Testis (tissue), 3 donors: ENCODE measurements around the gene VWA8. TPM values are rescaled to one million over a fixed set of nuclear protein-coding genes. Genes with fewer than 3 reads are reported as not detected.

Experiments used
- DNase-seq: peaks from one replicate; pipeline ENCODE4 v3.0.0-alpha.2; 2019
- H3K27ac ChIP-seq, 2 donors: fragments of 200-600 bp; sonication (generic); one replicate each; pipeline ENCODE4 v1.5.1; 2019
- H3K27me3 ChIP-seq: fragments of 200-600 bp; sonication (generic); one replicate; pipeline ENCODE4 v1.5.1; 2019
- H3K36me3 ChIP-seq: fragments of 200-600 bp; sonication (generic); one replicate; pipeline ENCODE4 v1.5.1; 2017; ENCODE audit warnings: low read depth; ENCODE audit errors: missing control alignments
- H3K4me1 ChIP-seq: fragments of 200-600 bp; sonication (generic); one replicate; pipeline ENCODE4 v1.5.1; 2019
- H3K4me3 ChIP-seq, 2 donors: fragments of 200-600 bp; sonication (generic); one replicate each; pipeline ENCODE4 v1.5.1; 2017 to 2019
- H3K9me3 ChIP-seq: fragments of 200-600 bp; sonication (generic); one replicate; pipeline ENCODE4 v1.5.1; 2017
- POLR2A ChIP-seq: fragments of 450-650 bp; IDR thresholded peaks from one replicate; pipeline ENCODE4 v1.6.1; 2017; ENCODE audit warnings: antibody characterized with exemption, mild to moderate bottlenecking, moderate library complexity
- WGBS, 2 donors: methylation state at CpG; one replicate each; pipeline ENCODE4 v1.1.5; 2018; 5-methylcytosine and 5-hydroxymethylcytosine counted together
- intact Hi-C: fragments of 100-400 bp; cut with DNase I; formaldehyde crosslinking; loops from one replicate; pipeline ENCODE4 v1.15.1; 2023; ENCODE audit warnings: low total_unique reads
- polyA plus RNA-seq: library from polyadenylated mRNA; stranded (reverse); fragments of 350-450 nt; fragmentation: Illumina TruSeq; extraction: RNeasy Lipid Tissue Mini Kit (QIAGEN cat#74804); gene quantifications from one replicate; pipeline ENCODE4 v1.2.3, GENCODE V29; 2014; ENCODE audit warnings: low read depth, low replicate concordance; ENCODE audit not compliant: insufficient read depth
- total RNA-seq, 2 donors: library from RNA; depleted of rRNA; stranded (reverse); fragments of >200 nt; gene quantifications; one replicate each; pipeline ENCODE4 v1.2.3, GENCODE V29; 2016
- TF ChIP-seq, protein P1 (sequence below), 3 experiments: fragments of 450-650 bp in 2 of 3; fragments of 200-600 bp in 1 of 3; sonication (generic) in 1 of 3; IDR thresholded peaks; one replicate each; pipeline ENCODE4 v1.5.1; 2016 to 2019; ENCODE audit warnings: antibody characterized with exemption in 3 of 3, mild to moderate bottlenecking in 2 of 3, moderate library complexity in 1 of 3

The VWA8 gene
- total and polyA plus RNA-seq, 3 donors from 2014 or later = 6.9 to 27.1 (median 15.2) TPM

DNA sequence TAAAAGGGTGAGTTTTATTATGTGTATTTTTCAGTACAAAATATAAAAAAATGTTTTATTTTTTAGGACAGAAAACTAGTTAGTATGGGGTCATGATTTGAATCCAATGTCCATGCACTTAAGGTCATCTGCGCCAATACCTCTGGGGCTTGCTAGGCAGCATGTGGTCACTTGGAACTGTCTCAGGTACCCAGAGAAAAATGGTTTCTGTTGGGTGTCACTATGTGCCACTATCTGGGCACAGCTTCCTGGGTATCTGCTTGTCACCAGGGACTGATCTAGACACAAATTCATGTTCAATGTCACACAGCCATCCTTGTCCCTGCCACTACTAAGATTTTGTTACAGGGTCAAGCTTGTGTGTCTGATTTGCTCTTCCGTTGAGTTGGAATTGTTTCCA lies 403.2 kb downstream of the VWA8 start:
- intact Hi-C loops = no loop called here
- no peak for TF ChIP-seq POLR2A
- TF ChIP-seq, protein P1, sequence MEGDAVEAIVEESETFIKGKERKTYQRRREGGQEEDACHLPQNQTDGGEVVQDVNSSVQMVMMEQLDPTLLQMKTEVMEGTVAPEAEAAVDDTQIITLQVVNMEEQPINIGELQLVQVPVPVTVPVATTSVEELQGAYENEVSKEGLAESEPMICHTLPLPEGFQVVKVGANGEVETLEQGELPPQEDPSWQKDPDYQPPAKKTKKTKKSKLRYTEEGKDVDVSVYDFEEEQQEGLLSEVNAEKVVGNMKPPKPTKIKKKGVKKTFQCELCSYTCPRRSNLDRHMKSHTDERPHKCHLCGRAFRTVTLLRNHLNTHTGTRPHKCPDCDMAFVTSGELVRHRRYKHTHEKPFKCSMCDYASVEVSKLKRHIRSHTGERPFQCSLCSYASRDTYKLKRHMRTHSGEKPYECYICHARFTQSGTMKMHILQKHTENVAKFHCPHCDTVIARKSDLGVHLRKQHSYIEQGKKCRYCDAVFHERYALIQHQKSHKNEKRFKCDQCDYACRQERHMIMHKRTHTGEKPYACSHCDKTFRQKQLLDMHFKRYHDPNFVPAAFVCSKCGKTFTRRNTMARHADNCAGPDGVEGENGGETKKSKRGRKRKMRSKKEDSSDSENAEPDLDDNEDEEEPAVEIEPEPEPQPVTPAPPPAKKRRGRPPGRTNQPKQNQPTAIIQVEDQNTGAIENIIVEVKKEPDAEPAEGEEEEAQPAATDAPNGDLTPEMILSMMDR (IDR thresholded peaks at IDR 0.05) = no peak
- H3K4me3 ChIP-seq = no peak overlapping the region
- H3K4me1 ChIP-seq = peaks cover 12% of the 10 kb centered on the region
- H3K9me3 ChIP-seq = no peaks in the 10 kb centered on the region
- H3K36me3 ChIP-seq = no peaks in the 10 kb centered on the region
- no peak for DNase-seq
- no peaks in the 10 kb centered on the region for H3K27me3 ChIP-seq
- H3K27ac ChIP-seq = no peak overlapping the region
- 98 to 99% methylated on average over 2 of the region's 2 CpGs for WGBS, 2 donors

DNA sequence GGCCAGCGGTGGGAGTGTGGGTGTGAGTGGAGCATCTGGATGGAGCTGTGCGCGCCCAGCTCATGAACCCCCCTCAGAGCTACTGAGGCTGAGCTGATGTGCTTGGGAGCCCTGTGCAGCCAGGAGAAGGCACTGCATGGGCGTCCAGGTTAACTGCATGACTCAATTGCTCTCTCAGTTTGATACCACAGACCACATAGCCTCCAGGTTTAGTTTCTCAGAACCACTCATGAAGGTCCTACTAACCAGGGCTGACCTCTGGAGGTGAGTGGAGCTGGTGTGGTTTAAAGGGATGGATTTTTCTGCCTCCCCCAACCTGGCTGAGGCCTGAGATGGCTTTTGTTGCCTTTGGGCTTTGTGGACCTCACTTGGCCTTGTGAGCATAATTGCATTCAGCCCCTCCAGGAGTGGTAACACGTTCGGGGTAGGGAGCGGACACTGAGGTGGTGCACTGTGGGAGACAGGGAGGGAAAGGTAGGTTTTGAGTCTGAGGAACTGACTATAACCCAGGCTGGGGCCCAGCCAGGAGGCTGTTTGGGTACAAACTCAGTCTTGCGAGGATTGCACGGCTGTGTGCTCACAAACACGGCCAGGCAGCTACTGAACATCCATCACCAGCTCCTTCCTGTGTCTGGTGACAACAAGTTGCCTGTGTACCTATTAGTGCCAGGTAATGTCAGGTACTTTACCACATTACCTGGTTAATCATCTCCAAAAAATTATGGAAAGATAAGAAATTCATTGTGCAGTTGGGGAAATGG lies 406.1 kb downstream of the VWA8 start:
- no peaks in the 10 kb centered on the region for H3K36me3 ChIP-seq
- 96 to 97% methylated on average over 10 of the region's 10 CpGs for WGBS, 2 donors
- intact Hi-C loops = no loop called here
- no peaks in the 10 kb centered on the region for H3K27me3 ChIP-seq
- no peaks in the 10 kb centered on the region for H3K4me1 ChIP-seq
- no peaks in the 10 kb centered on the region for H3K9me3 ChIP-seq
- TF ChIP-seq POLR2A = no peak
- TF ChIP-seq, protein P1 (IDR thresholded peaks at IDR 0.05) = no peak
- DNase-seq = no peak
- H3K27ac ChIP-seq = no peak overlapping the region
- no peak overlapping the region for H3K4me3 ChIP-seq

DNA sequence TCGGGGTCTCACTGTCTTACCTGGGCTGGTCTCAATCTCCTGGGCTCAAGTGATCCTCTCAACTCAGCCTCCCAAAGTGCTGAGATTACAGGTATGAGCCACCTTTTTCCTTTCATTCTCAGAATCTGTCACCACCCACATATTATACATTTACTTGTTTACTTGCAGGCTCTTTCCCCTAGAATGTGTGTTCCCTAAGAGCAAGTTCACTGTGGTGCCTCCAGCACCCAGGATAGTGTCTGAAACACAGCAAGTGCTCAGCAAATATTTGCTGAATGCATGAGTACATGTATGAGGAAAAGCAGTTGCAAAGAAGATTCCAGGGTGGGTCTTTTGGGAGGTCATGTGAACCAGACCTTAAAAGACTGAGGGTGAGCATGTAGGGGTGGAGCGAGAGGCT lies 406.7 kb downstream of the VWA8 start:
- intact Hi-C loops = no loop called here
- no peak for TF ChIP-seq POLR2A
- TF ChIP-seq, protein P1 (IDR thresholded peaks at IDR 0.05) = no peak

DNA sequence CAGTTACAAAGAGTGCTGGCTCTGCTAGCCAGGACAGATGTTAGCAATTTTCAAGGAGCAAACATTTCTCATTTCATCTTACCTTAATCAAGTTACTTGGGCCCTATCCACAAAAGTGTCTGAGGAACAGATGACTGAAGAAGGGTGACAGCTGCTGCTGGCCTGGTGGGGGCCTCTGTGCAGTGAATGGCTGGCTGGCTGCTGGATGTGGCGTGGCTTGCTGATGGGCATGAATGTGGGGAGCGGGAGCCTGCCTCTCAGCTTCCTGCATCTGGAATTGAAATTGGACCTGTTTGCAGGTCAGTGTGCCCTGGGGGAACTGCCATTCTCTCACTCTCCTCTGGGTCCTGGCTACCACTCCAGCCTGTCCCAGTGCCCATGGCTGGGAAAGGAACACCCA lies 408.9 kb downstream of the VWA8 start:
- H3K27ac ChIP-seq = no peak overlapping the region
- no peak for DNase-seq
- H3K27me3 ChIP-seq = no peaks in the 10 kb centered on the region
- H3K4me1 ChIP-seq = peaks cover 13% of the 10 kb centered on the region
- no peaks in the 10 kb centered on the region for H3K9me3 ChIP-seq
- H3K4me3 ChIP-seq = no peak overlapping the region
- TF ChIP-seq, protein P1 (IDR thresholded peaks at IDR 0.05) = no peak
- TF ChIP-seq POLR2A = no peak
- no peaks in the 10 kb centered on the region for H3K36me3 ChIP-seq
- WGBS, 2 donors = 100% methylated on average over 2 of the region's 2 CpGs; no CpG with 5 or more reads in 1 of the 2 donors
- intact Hi-C loops = no loop called here

More for the DNA sequence above, 406.7 kb downstream of the VWA8 start:
- Histone ChIP-seq H3K36me3 (no peaks in the 10 kb centered on the region), H3K27ac (no peak overlapping the region), H3K4me1 (no peaks in the 10 kb centered on the region), H3K9me3 (no peaks in the 10 kb centered on the region), H3K27me3 (no peaks in the 10 kb centered on the region), H3K4me3 (no peak overlapping the region)
- 91 to 94% methylated on average over 2 of the region's 2 CpGs for WGBS, 2 donors
- DNase-seq = no peak

DNA sequence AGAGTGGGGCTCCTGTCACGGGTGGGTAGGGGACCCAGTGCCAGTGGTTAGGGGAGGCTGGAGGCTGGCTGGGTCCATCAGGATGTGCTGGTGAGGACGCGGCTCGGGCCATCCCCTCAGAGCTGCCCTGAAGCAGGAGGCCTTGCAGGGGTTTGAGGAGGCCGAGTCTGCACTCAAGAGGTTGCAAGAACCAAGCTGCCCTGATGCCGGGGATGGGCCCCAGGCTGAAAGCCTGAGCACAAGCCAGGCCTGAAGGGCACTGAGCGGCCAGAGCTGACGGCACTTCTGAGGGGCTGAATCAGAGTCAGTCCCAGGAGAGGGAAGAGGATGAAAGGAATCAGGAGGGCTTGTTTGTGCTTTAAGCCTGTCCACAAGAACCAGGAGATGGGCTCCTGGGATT lies 410.6 kb downstream of the VWA8 start:
- intact Hi-C loops = no loop called here
- Histone ChIP-seq H3K9me3 (no peaks in the 10 kb centered on the region), H3K27me3 (no peaks in the 10 kb centered on the region), H3K36me3 (no peaks in the 10 kb centered on the region), H3K4me1 (peaks cover 21% of the 10 kb centered on the region), H3K4me3 (no peak overlapping the region), H3K27ac (no peak overlapping the region)
- TF ChIP-seq POLR2A = no peak
- TF ChIP-seq, protein P1 (IDR thresholded peaks at IDR 0.05) = no peak
- DNase-seq = no peak
- 94 to 96% methylated on average over 7 to 8 of the region's 8 CpGs for WGBS, 2 donors
